Hindlimb muscle (tissue), 1 donor: ENCODE data around the gene LAD1. TPM values are rescaled to one million over a fixed set of nuclear protein-coding genes. Genes with fewer than 3 reads are reported as not detected.

Experiments
- DNase-seq: peaks from one replicate; pipeline ENCODE4 v3.0.0-alpha.2; 2013
- polyA plus RNA-seq: library from polyadenylated mRNA; unstranded; fragments of 120-200 nt; gene quantifications from one replicate; pipeline ENCODE4 v1.2.1, GENCODE V29; 2013; ENCODE audit not compliant: insufficient read length

The LAD1 gene
- polyA plus RNA-seq, 1 donor: 17.8 TPM

GRCh38 chr1:201418461-201418860 lies 19.3 kb upstream of the LAD1 start:
- DNase-seq: no peak

GRCh38 chr1:201414051-201414738 lies 15.1 kb upstream of the LAD1 start:
- DNase-seq: no peak

- DNase-seq: no peak
Observed at GRCh38 chr1:201411292-201411691, 12.2 kb upstream of the LAD1 start.

GRCh38 chr1:201409440-201409839 lies 10.3 kb upstream of the LAD1 start:
- DNase-seq: no peak

GRCh38 chr1:201408834-201409200 lies 9.7 kb upstream of the LAD1 start:
- no peak for DNase-seq

- DNase-seq: peak; percentile 72
Observed at GRCh38 chr1:201408176-201408833, 9.2 kb upstream of the LAD1 start.

GRCh38 chr1:201406831-201407406 lies 7.8 kb upstream of the LAD1 start:
- no peak for DNase-seq

- no peak for DNase-seq
Observed at GRCh38 chr1:201405484-201405831, 6.3 kb upstream of the LAD1 start.

GRCh38 chr1:201404722-201405483 lies 5.8 kb upstream of the LAD1 start:
- no peak for DNase-seq

- no peak for DNase-seq
Observed at GRCh38 chr1:201404055-201404454, 4.9 kb upstream of the LAD1 start.

- no peak for DNase-seq
Observed at GRCh38 chr1:201403359-201403758, 4.2 kb upstream of the LAD1 start.

GRCh38 chr1:201401700-201402099 lies 2.6 kb upstream of the LAD1 start:
- no peak for DNase-seq

GRCh38 chr1:201400852-201401230 lies 1.7 kb upstream of the LAD1 start:
- DNase-seq: no peak

GRCh38 chr1:201400212-201400851 lies 1.2 kb upstream of the LAD1 start:
- no peak for DNase-seq

- DNase-seq: no peak
Observed at GRCh38 chr1:201399352-201400126, 415 bp upstream of the LAD1 start.

- no peak for DNase-seq
Observed at GRCh38 chr1:201397675-201398074, 1.4 kb downstream of the LAD1 start.

- DNase-seq: no peak
Observed at GRCh38 chr1:201396861-201397464, 2.2 kb downstream of the LAD1 start.

GRCh38 chr1:201395936-201396335 lies 3.2 kb downstream of the LAD1 start:
- DNase-seq: no peak

GRCh38 chr1:201394591-201394990 lies 4.5 kb downstream of the LAD1 start:
- DNase-seq: no peak

- DNase-seq: no peak
Observed at GRCh38 chr1:201393076-201393475, 6.0 kb downstream of the LAD1 start.

GRCh38 chr1:201391651-201392511 lies 7.2 kb downstream of the LAD1 start:
- DNase-seq: no peak
